Stimulated activated CD4-positive, alpha-beta T cell treated with anti-CD3 and anti-CD28 coated beads, Interleukin-4, amount 100 ng/mL, for 48 hours (primary cell): Measurements from ENCODE around the gene DEPP1.

Source experiments
- DNase-seq, 2 donors: peaks; one replicate each; pipeline ENCODE4 v3.0.0-alpha.2; 2020; ENCODE audit warnings: low read depth in 2 of 2

DEPP1 gene

GRCh38 chr10:44954042-44954441 lies 24.6 kb downstream of the DEPP1 start:
- DNase-seq: no peak

GRCh38 chr10:44952779-44953231 lies 25.8 kb downstream of the DEPP1 start:
- DNase-seq: no peak

- DNase-seq: no peak
Observed at GRCh38 chr10:44951576-44952226, 26.9 kb downstream of the DEPP1 start.

GRCh38 chr10:44950326-44951225 lies 28.0 kb downstream of the DEPP1 start:
- DNase-seq: no peak

- DNase-seq: no peak
Observed at GRCh38 chr10:44949915-44950314, 28.7 kb downstream of the DEPP1 start.

GRCh38 chr10:44949127-44949802 lies 29.3 kb downstream of the DEPP1 start:
- DNase-seq: no peak

- DNase-seq: no peak
Observed at GRCh38 chr10:44948642-44949041, 30.0 kb downstream of the DEPP1 start.

- DNase-seq: no peak
Observed at GRCh38 chr10:44947371-44948152, 31.0 kb downstream of the DEPP1 start.

GRCh38 chr10:44946205-44946604 lies 32.4 kb downstream of the DEPP1 start:
- no peak for DNase-seq

- no peak for DNase-seq
Observed at GRCh38 chr10:44944354-44944753, 34.3 kb downstream of the DEPP1 start.

- no peak for DNase-seq
Observed at GRCh38 chr10:44939691-44940401, 38.8 kb downstream of the DEPP1 start.

- DNase-seq: no peak
Observed at GRCh38 chr10:44938956-44939355, 39.7 kb downstream of the DEPP1 start.

- no peak for DNase-seq
Observed at GRCh38 chr10:44937196-44938005, 41.2 kb downstream of the DEPP1 start.

GRCh38 chr10:44936314-44936975 lies 42.2 kb downstream of the DEPP1 start:
- no peak for DNase-seq

- no peak for DNase-seq
Observed at GRCh38 chr10:44935966-44936295, 42.7 kb downstream of the DEPP1 start.

GRCh38 chr10:44935201-44935965 lies 43.2 kb downstream of the DEPP1 start:
- DNase-seq: no peak

GRCh38 chr10:44934416-44935200 lies 44.0 kb downstream of the DEPP1 start:
- DNase-seq: no peak
